Cerebellar cortex (tissue), 1 donor: ENCODE results near the gene SERINC3.

Source experiments
- DNase-seq: peaks from one replicate; pipeline ENCODE4 v3.0.0-alpha.2; 2015; ENCODE audit warnings: low spot score

The SERINC3 gene

DNA sequence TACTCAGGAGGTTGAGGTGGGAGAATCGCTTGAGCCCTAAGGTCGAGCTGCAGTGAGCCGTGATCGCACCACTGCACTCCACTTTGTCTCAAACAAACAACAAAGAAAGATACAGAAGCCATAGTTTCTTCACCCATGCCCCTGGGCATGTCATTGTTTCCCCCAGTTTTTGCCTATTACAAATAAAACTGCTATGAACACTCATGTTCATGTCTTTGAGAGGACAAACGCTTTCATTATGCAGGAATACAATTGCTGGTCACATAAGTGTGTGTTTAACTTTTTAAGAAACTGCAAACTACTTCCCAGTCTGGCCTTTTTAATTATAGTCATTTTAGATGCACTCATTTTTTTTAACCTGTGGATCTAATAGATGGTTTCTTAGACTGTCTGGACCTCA lies 58.4 kb downstream of the SERINC3 start:
- no peak for DNase-seq

DNA sequence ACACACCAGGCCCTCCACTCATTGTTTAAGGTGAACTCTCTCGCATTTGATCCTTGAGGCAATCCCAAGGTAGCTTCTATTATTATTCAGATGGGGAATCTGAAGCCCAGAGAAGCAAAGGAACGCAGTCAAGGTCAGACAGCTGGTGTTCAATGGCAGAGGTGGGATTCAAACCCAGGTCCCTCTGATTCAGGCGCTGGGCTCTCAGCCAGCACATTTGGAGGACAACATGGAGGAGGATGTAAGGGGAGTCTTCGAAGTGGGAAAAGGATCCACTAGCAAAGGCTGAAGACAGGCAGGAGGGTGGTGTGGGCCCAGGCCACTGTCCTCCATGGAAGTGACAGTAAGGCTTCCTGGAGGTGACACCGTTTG lies 60.1 kb downstream of the SERINC3 start:
- DNase-seq: no peak

DNA sequence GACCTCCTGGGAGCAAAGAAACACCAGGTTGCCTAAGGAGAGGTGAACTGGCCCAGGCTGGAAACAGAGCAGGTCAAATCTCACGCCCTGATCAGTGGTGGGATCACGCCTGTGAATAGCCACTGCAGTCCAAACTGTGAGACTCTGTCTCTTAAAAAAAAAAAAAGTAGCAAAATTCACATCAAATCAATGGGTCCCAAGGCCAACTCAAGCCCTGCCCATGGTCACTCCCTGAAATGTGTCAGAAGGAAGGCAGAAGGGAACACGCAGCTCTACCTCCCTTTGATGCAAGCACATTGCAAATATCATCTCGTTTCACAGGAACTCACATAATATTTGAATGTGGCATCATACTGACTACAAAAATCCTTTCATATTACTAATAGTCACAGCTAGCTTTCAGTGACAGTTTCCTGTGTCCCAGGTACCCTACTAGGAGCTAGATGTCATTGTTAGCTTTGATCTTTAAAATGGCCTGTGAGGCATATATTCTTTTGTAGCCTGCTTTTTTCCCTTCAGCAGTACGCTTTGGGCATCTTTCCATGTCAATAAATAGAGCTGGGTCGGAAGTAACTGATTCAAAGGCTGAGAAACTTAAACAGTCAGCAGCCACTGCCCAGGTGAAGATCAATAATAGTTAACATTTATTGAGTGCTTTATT lies 60.6 kb downstream of the SERINC3 start:
- DNase-seq: no peak

DNA sequence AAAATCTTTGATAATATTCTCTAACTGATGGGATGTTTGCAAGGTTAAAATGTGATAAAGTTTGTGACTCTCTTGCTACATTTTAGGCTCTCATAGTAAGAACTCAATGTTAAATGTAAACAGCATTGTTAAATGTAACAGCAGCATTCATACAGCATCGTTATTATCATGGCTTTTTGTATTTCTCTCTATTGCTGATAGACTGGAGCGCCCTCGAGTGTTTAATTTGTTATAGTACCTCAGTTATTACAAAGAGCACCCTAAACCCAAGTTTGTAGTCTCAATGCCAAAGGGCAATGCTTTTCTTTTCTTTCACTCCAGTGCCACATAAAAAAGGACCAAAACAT lies 61.1 kb downstream of the SERINC3 start:
- peak; percentile 45 for DNase-seq

DNA sequence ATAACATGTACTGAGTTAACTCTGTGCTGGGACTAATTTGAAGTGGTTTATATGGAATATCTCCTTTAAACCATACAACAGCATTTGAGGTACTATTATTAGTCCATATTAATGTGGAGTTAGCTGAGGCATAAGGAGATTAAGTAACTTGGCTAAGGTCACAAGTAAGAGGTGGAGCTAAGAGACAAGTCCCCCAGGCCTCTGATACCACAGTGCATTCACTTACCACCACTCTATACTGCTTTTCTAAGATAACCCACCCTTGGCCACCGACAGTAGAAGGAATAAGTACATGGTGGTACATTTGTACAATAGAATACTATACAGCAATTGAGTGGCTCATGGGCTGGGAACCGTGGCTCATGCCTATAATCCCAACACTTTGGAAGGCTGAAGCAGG lies 62.6 kb downstream of the SERINC3 start:
- no peak for DNase-seq

DNA sequence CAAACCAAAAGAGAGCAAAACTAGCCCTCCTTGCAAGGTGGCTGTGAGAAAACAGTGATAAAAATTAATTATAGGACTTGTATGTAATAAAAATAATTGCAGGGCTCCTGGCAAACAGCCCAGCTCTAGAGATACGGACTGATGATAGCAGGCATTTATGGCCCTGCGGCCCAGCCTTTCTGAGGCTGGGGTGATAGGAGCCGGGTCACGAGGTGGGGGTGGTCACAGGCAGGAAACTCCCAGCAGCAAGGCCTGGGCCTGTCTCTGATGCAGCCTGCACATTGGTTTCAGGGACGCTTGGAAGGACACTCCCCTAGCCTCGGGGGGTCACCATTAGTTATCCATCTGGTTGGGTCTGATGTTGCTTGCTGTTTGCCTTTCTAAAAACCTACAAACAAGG lies 64.9 kb downstream of the SERINC3 start:
- no peak for DNase-seq

DNA sequence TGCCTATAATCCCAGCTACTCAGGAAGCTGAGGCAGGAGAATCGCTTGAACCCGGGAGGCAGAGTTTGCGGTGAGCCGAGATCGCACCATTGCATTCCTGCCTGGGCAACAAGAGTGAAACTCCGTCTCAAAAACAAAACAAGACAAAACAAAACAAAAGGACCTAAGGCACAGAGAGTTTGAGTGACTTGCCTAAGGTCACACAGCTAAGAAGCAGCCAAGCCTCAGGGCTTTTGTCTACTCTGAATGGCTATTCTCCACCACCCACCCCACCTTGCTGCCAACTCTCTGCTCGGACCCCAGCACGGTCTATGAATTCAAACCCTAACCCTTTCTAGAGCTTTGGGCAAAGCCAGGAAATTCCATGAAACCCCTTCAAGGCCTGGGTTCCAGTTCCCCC lies 65.3 kb downstream of the SERINC3 start:
- no peak for DNase-seq

DNA sequence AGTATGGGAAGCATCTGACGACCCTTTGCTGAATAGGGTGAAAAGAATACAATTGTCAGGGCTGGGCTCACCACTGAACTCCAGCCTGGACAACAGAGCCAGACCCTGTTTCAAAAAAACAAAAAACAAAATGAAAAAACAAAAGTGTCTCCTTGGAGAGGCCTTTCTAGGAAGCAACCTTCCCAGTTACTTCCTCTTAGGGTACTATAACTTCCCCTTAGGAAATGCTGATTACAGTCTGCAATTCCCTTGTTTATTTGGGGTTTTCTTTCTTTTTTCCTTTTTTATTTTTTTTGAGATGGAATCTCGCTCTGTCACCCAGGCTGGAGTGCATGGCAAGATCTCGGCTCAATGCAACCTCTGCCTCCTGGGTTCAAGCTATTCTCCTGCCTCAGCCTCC lies 66.7 kb downstream of the SERINC3 start:
- DNase-seq: no peak

DNA sequence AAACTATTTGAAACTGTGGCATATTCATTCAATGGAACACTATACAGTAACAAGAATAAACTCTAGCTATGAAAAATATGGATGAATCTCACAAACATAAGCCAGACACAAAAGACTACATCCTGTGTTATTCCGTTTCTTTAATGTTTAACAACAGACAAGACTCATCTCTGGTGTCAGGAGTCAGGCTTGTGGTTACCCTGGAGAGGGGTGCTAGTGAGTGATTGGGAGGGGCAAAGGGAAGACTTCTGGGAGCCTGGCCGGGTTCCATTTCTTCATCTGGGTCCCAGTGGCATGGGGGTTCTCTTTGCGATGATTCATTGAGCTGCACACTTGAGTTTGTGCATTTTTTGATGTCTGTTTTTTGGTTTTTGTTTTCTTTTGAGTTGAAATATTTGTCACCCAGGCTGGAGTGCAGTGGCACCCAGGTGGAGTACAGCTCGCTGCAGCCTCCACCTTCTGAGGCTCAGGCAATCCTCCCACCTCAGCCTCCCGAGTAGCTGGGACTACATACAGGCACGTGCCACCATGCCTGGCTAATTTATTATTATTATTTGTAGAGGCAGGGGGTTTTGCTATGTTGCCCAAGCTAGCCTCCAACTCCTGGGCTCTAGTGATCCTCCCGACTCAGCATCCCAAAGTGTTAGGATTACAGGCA lies 67.4 kb downstream of the SERINC3 start:
- no peak for DNase-seq

DNA sequence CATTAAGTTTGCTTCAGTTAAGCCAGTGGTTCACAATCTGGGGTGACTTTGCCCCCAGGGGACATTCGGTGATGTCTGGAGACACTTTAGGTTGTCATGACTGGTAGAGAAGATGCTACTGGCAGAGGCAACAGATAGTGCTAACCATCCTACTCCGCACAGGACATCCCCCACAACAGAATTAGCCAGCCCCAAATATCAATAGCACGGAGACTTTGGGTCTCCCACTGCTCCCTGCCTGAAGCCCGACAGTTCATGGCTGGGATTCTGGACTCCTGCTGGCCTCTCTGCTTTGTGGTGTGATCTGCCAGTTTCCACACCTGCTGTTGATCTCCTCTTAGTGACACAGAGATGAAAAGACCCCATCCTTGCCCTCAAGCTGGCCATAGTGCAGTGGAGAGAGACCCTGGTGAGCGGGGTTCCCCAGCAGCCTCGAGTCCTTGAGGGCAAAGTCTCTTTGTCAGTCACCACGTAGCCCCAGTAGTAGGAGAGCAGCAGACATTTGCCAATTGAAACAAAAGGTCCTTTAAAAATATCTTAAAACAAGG lies 70.9 kb downstream of the SERINC3 start:
- DNase-seq: no peak

DNA sequence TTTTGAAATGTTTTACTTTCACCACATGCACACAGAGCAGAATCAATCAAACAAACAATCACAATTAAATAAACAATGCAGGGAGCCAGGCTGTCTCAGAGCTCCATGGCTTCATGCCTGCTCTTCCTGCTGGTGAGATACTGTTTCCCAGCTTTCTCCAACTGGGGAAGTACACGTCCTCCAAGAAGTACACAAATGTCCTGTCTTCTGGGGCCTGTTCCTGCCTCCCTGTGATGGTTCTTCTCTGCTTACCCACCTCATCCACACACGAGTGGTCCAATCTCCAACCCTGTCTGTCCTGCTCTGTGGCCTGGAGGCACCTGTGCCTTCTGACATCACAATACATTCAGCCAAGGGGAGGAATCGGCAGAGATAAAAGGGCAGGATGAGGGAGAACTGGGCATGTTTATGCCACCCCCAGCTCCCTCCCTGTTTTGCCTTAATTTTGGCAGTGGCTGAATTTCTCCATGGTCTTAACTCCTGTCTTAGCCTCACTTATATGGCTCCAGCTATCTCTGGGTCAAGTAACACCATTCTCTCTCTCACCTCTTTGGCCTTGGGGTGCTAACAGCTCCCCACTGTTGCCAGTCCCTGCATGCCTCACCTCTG lies 71.5 kb downstream of the SERINC3 start:
- no peak for DNase-seq

DNA sequence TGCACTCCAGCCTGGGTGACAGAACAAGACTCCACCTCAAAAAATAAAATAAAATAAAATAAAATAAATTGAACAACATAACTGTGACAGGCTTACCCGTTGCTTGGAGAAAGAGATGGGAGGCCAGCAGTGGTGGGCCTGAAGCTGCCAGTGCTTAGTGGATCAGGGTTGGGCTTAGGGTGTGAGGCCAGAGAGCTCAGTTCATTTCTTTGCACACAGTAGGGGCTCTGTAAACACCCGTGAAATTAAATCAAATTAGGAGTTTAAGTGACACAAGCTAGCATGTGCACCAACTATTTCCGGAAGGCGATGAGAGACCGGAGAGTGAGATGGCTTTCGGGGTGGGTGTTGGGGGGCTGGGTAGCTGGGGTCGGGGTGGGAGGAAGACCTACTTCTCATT lies 72.0 kb downstream of the SERINC3 start:
- no peak for DNase-seq

DNA sequence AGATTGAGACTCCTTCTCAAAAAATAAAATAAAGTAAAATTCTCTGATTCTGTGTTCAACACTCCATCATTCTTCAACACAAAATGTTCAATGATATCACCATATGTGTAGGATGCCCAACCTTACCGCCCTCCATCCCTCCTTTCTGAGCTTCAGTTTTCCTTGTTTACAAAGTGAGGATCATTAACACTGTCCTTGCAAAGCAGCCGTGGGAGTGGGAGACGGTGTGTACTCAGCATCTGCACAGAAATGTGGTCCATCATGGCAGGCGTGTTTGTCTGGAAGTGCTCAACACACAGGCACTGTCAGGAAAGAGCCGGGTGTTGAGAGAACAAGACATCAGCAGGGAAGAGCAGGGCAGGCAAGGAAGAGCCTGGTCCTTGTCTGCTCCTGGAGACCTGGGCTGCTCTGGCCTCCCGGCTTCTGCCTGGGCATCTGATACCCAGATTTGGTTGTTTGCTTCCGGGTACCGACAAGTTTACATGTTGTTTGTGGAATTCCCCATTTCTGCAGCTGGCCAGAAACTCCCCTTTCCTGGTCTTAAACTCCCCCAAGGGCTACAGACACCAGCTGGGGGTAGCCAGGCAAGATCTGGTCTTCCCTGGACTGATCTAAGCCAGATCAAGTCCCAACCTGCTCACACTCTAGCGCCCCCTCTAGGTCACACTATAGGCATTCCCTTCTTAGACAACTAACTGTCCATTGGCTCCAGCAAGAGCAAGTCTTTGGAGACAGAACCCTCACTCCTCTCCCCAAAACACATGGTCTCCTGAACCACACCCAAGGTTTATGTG lies 72.9 kb downstream of the SERINC3 start:
- DNase-seq: peak; percentile 21

DNA sequence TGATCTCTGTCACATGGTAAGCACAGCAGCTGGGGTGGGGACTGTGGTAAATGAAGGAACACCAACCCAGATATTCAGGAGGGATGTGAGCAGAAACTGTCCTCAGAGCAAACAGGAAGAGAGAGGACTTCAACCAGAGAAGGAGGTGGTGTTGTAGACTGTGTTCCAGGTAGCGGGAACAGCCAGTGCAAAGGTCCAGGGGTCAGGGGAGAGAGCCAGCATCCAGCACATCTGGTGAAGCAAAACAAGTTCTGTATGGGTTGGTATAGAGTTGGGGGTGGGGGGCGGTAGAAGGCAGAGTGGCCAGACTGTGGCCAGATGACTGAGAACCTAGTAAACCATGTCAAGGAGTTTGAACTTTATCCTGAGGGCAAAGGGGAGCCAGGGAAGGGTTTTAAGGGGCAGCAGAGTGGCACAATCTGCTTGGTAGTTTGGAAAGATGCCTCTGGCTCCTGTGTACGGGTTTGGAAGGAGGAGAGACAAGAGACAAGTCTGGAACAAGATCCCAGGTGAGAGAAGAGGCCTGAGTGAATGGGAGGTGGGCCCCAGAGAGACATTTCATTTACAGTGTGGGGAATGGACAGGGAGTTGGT lies 73.9 kb downstream of the SERINC3 start:
- no peak for DNase-seq
